ENCODE measurements around the gene MOB2. TPM values are rescaled to one million over a fixed set of nuclear protein-coding genes. Genes with fewer than 3 reads are reported as not detected.

The MOB2 gene
- total RNA-seq, 1 donor from 2014 or later, result 41.3 TPM

DNA sequence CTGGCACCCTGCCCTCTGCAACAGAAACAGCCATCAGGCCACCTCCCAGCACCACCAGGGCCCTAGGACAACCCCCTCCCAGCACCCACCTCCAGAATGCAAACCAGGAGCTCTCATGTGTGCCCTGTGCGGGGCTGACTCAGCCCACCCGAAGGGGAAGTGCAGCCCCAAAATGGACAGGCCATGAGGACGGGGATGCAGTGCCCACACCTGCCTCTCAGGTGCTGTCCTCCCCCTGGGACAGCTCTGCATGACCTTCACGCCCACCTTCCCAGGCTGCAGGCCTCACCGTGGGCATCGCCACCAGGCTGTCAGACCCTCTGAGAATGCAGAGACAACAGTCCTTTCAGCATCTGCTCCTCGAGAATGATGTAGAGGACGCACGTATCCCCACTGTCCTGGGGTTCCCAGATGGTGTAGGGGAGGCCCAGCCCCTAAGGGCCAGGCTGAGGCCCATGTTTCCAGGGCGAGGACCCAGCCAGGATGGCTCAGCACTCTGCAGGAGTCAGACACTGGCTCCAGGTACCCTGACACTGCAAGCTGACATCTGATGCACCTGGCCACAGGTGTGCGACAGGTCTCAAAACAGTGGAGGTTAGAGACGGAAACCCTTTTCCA, 13.5 kb downstream of the MOB2 start:
- intact Hi-C loops (cut with micrococcal nuclease), result no loop called here

GRCh38 chr11:1472180-1473005, 14.2 kb downstream of the MOB2 start:
- intact Hi-C loops (cut with micrococcal nuclease), result no loop called here

DNA sequence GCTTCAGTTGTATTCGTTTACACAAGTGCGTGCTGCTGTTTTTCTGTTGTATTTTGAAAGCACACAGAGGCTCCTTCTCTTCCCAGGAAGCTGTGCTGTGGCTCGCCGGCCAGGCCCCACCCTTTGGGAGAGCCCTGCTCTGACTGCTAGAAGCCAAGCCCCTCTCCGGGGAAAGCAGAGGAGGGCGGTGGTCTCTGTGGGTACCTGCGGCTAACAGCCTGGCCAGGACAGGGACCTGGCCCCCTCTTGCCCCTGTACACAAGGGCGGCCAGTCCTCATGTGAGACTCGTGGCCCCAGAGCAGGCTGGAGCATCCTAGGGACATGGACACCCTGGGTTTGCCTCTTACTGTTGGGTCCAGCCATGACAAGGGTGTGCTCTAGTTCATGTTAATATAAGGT, 14.8 kb downstream of the MOB2 start:
- intact Hi-C loops (cut with micrococcal nuclease), result no loop called here

GRCh38 chr11:1470681-1471611, 15.6 kb downstream of the MOB2 start:
- intact Hi-C loops (cut with micrococcal nuclease), result no loop called here

GRCh38 chr11:1469911-1470680, 16.5 kb downstream of the MOB2 start:
- intact Hi-C loops (cut with micrococcal nuclease), result no loop called here

DNA sequence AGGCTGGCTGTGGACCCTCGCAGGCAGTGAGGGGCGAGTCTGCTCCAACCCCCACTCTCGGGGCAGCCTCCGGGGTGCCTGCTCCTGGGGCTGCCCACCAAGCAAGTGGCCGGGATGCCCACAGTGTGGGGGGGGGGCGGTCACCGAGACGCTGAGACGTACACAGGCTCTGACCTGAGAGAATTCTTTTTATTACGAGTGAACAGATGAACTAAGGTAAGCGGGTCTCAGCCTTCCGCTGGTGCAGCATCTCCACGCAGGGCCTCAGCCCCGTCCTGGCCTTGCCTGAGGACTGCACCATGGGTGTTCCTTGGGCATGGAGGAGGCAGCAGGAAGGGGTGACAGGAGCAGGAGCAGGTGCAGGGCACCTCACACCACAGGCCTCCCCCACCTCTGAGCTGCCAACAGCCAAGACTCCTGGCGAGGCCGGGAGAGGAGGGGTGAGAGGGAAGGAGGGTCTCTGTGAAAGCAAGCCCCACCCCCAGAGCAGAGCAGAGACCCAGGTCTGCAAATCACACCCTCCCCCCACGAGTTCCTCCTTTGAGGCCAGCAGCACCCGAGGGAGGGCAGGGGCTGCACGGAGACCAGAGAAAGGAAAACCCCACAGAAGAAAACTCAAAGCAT, 17.2 kb downstream of the MOB2 start:
- intact Hi-C loops (cut with micrococcal nuclease), result no loop called here

- intact Hi-C loops (cut with micrococcal nuclease), result no loop called here
Observed at GRCh38 chr11:1468473-1469066, 18.0 kb downstream of the MOB2 start.

GRCh38 chr11:1468002-1468401, 18.6 kb downstream of the MOB2 start:
- intact Hi-C loops (cut with micrococcal nuclease), result no loop called here

GRCh38 chr11:1467270-1467669, 19.3 kb downstream of the MOB2 start:
- intact Hi-C loops (cut with micrococcal nuclease), result no loop called here

DNA sequence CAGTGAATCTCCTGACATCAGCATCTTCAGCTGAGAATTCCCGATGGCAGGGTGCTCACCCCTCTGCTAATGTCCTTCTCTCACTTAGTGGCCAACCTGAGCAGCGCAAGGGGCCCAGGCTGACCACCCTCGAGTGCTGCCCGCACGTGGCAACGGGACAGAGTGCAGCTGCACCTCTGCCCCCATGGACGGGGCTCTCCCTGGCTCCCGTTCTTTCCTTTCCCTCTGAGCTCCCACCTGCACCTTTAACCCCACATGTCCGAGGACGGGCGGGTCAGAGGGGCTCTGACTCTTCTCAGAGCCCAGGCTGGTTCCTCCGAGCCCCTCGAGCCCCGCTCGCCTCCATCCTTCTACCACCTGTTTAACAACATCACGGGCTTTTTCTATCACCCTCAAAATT, 19.8 kb downstream of the MOB2 start:
- intact Hi-C loops (cut with micrococcal nuclease), result no loop called here

GRCh38 chr11:1463056-1463455, 23.5 kb downstream of the MOB2 start:
- intact Hi-C loops (cut with micrococcal nuclease), result no loop called here

DNA sequence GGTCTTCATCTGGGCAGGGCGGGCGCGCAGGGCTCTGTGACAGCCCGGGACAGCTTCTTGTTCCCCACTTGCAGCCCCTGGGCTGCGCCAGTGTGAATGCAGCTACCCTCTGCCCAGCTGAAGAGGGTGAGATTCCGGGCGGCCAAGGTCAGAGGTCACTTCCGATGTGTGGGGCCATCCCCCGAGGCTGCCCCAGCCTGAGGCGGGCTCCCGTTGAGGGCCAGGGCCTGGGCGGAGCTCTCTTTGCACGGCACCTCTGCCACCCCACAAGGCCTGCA, 23.9 kb downstream of the MOB2 start:
- intact Hi-C loops (cut with micrococcal nuclease), result no loop called here

DNA sequence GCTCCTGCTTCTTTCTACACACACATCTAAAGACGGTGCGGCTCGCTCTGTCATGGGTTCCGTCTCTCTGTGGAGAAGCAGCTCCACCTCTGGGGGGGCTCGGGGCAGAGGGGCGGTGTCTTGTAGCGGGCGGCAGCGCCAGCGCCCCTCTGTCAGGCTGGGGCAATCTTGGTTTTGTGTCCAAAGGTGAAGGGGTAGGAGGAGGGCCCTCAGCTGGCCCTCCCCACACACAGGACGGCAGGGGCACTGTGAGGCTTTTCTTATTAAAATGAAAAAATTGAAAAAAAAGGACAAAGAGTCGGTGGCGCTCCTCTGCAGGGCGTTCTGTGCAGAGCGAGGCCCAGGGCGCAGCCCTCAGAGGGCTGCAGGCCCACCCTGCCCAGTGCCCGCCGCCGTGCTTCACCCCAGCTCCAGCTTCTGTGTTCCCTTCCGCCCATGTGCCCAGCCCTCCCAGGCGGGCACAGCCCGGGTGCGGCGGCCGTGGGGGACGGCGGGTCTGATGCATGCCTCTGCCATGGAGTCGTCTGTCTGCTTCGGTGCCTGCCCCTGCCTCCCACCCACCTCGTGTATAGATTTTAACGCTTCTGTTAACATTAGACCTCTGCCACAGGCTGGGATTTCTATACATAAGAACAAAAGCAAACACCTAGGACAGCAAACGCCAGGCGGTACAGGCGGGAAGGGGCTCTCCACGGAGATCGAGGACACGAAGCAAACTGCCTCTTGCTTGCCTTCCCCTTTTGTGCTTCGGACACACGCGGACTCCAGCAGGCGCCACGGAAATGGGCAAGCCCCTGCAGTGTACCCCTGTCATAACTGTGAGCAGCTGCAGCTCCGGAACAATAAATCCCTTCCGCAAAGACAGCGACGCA, 24.5 kb downstream of the MOB2 start:
- intact Hi-C loops (cut with micrococcal nuclease), result no loop called here

DNA sequence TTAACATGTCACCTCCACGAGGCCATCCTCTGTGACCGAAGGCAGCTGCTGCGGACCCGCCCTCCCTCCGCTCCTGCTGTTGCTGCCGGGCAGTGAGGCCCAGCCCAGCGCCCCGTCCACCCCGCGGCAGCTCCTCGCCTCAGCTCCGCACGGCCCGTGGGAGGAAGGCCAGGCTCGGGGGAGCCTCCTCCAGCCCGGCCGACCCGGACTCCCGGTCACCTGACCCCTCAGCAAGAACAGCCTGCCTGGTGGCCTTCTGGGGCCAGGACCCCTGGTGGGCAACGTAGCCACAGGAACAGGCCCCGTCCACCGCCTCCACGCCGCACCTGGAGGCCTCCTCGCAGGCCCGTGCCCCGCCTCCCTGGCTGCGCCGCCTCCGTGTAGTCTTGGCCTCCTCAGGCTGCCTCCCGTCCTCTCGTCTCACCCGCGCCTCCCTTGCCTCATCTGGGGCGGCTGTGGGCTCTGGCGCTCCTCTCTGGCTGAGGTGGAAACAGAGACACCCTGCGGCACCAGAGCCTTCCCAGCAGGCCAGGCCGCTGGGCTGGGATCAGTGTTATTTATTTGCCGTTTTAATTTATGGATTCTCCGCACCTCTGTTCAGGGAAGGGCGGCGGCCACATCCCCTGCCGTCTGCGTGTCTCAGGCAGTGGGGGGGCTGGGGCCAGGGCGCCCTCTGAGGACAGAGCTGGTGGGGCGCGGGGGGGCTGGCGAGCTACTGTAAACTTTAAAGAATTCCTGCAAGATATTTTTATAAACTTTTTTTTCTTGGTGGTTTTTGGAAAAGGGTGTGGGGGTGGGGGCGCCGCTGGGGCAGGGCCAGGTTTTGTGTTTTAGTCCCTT, 25.4 kb downstream of the MOB2 start:
- intact Hi-C loops (cut with micrococcal nuclease), result no loop called here

GRCh38 chr11:1460396-1460985, 26.1 kb downstream of the MOB2 start:
- intact Hi-C loops (cut with micrococcal nuclease), result no loop called here

DNA sequence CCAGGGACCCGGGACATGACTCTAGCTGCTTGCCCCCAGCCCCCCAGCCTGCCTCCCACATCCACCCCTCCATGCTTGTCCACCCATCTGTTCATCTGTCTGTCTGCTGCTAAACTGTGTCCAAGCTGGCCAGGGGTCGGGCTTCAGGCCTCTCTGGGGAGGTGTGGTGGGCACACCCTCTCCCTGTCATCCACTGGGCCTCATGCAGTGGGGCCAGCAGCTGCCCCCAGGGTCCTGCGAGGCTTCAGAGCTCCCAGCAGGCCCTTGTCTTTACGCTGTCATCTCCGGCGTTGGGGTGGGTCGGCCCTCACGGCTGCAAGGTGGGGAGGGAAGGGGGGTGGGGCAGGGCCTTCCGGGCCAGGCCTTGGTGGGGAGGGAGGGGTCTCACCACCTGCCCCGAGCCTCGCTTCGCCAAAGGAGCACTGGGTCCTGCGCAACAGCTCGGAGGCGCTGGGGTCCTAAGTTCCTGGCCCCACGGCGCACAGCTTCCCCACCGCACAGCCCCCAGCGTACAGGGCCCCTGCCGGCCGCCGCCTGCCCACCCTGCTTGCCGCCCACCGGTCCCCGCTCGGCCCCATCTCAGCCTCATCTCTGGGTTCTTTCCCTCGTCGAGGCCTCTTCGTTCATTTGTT, 26.7 kb downstream of the MOB2 start:
- intact Hi-C loops (cut with micrococcal nuclease), result no loop called here

- intact Hi-C loops (cut with micrococcal nuclease), result no loop called here
Observed at GRCh38 chr11:1459219-1459575, 27.4 kb downstream of the MOB2 start.
